ENCODE data around the gene MYO9A. TPM values are rescaled to one million over a fixed set of nuclear protein-coding genes. Genes with fewer than 3 reads are reported as not detected.

MYO9A gene
- polyA plus RNA-seq, 3 donors = 3.9 to 6.6 (median 5.0) TPM

- peak overlapping the region in 1 of 2 donors; percentile 58 for H3K4me3 Mint-ChIP-seq
- no peaks in the 10 kb centered on the region for H3K9me3 ChIP-seq (replicated peaks in 1 of 2; ENCODE audit: control insufficient read depth in 1 of 2, insufficient read depth in 1 of 2, low read length in 2 of 2)
- H3K27ac ChIP-seq (ENCODE audit: low read depth in 1 of 2, low read length in 2 of 2) = no peak overlapping the region
- H3K27me3 Mint-ChIP-seq (ENCODE audit: low read depth in 3 of 3) = peaks cover 3 to 6% (median 4%) of the 10 kb centered on the region in 3 donors
- no peaks in the 10 kb centered on the region for H4K20me1 ChIP-seq (ENCODE audit: insufficient read depth, low read length)
- no peaks in the 10 kb centered on the region for H3K27me3 ChIP-seq (ENCODE audit: control insufficient read depth in 2 of 2, insufficient read depth in 2 of 2, low read length in 2 of 2)
- 0% methylated on average over 5 of the region's 13 CpGs for WGBS (ENCODE audit: insufficient coverage)
- no peaks in the 10 kb centered on the region for H3K79me2 ChIP-seq (ENCODE audit: insufficient read depth, low read length)
- no peak overlapping the region for H3K9ac ChIP-seq (ENCODE audit: insufficient read depth, low read length, poor library complexity, severe bottlenecking)
- no peak overlapping the region for H3K27ac Mint-ChIP-seq
- intact Hi-C loops (cut with micrococcal nuclease) = loop anchor here (2.0 to 5.0 kb wide), 2 partner anchors 376 to 377 kb away; no protein-coding TSS in a partner anchor
- peaks cover 0 to 4% of the 10 kb centered on the region in 2 donors for H3K4me1 ChIP-seq (ENCODE audit: control insufficient read depth in 1 of 2, insufficient read depth in 2 of 2, low read length in 2 of 2)
- no peaks in the 10 kb centered on the region for H3K36me3 Mint-ChIP-seq
- peak overlapping the region; percentile 51 for H2AFZ ChIP-seq (ENCODE audit: insufficient read depth, low read depth, low read length, poor library complexity, severe bottlenecking)
- peaks cover 8% of the 10 kb centered on the region for H3K4me1 Mint-ChIP-seq
- H3K4me2 ChIP-seq (replicated peaks; ENCODE audit: extremely low read depth, low read length, poor library complexity, severe bottlenecking) = no peak overlapping the region
- no peak overlapping the region for H3K4me3 ChIP-seq (replicated peaks in 1 of 3; ENCODE audit: low read depth in 2 of 3, low read length in 3 of 3)
- peak in 2 of 3 donors; percentile 12 to 21 for DNase-seq
- H3K36me3 ChIP-seq (replicated peaks in 1 of 2; ENCODE audit: control insufficient read depth in 1 of 2, insufficient read depth in 2 of 2, low read length in 2 of 2) = no peaks in the 10 kb centered on the region
- H3K9me3 Mint-ChIP-seq = no peaks in the 10 kb centered on the region
- peak; percentile 86 for TF ChIP-seq CTCF (IDR thresholded peaks at IDR 0.05)
These were observed 337.6 kb downstream of the MYO9A start for GRCh38 chr15:71780115-71780976.

- Histone ChIP-seq H3K27ac (ENCODE audit: low read depth in 1 of 2, low read length in 2 of 2) (no peak overlapping the region), H3K27me3 (ENCODE audit: control insufficient read depth in 2 of 2, insufficient read depth in 2 of 2, low read length in 2 of 2) (no peaks in the 10 kb centered on the region), H3K9me3 (replicated peaks in 1 of 2; ENCODE audit: control insufficient read depth in 1 of 2, insufficient read depth in 1 of 2, low read length in 2 of 2) (no peaks in the 10 kb centered on the region), H2AFZ (ENCODE audit: insufficient read depth, low read depth, low read length, poor library complexity, severe bottlenecking) (no peak overlapping the region), H3K4me2 (replicated peaks; ENCODE audit: extremely low read depth, low read length, poor library complexity, severe bottlenecking) (no peak overlapping the region), H3K79me2 (ENCODE audit: insufficient read depth, low read length) (no peaks in the 10 kb centered on the region), H3K36me3 (replicated peaks in 1 of 2; ENCODE audit: control insufficient read depth in 1 of 2, insufficient read depth in 2 of 2, low read length in 2 of 2) (no peaks in the 10 kb centered on the region), H3K9ac (ENCODE audit: insufficient read depth, low read length, poor library complexity, severe bottlenecking) (no peak overlapping the region), H3K4me3 (replicated peaks in 1 of 3; ENCODE audit: low read depth in 2 of 3, low read length in 3 of 3) (no peak overlapping the region), H3K4me1 (ENCODE audit: control insufficient read depth in 1 of 2, insufficient read depth in 2 of 2, low read length in 2 of 2) (peaks cover 0 to 4% of the 10 kb centered on the region in 2 donors), H4K20me1 (ENCODE audit: insufficient read depth, low read length) (no peaks in the 10 kb centered on the region)
- H3K4me3 Mint-ChIP-seq = no peak overlapping the region
- DNase-seq = no peak
- WGBS (ENCODE audit: insufficient coverage) = 95% methylated on average over 4 of the region's 6 CpGs
- H3K27ac Mint-ChIP-seq = no peak overlapping the region
- H3K4me1 Mint-ChIP-seq = peaks cover 8% of the 10 kb centered on the region
- no peaks in the 10 kb centered on the region for H3K36me3 Mint-ChIP-seq
- TF ChIP-seq CTCF (IDR thresholded peaks at IDR 0.05) = no peak
- H3K9me3 Mint-ChIP-seq = no peaks in the 10 kb centered on the region
- intact Hi-C loops (cut with micrococcal nuclease) = no loop called here
- H3K27me3 Mint-ChIP-seq (ENCODE audit: low read depth in 3 of 3) = peaks cover 1 to 7% (median 6%) of the 10 kb centered on the region in 3 donors
These were observed 338.7 kb downstream of the MYO9A start for GRCh38 chr15:71779073-71779797.
